Ishikawa (cell line): ENCODE results near the gene SERBP1.

Source experiments
- CEBPB ChIP-seq: IDR thresholded peaks from 2 replicates; pipeline ENCODE4 v1.6.1; 2012
- CREB1 ChIP-seq: IDR thresholded peaks from 2 replicates; pipeline ENCODE4 v1.6.1; 2012; ENCODE audit warnings: low read depth
- EGR1 ChIP-seq: IDR thresholded peaks from 2 replicates; pipeline ENCODE4 v1.6.1; 2012
- EP300 ChIP-seq: IDR thresholded peaks from 2 replicates; pipeline ENCODE4 v1.6.1; 2012; ENCODE audit warnings: borderline replicate concordance
- FOXM1 ChIP-seq: IDR thresholded peaks from 2 replicates; pipeline ENCODE4 v1.6.1; 2012; ENCODE audit warnings: low read depth, borderline replicate concordance
- MAX ChIP-seq: IDR thresholded peaks from 2 replicates; pipeline ENCODE4 v1.6.1; 2012
- NFIC ChIP-seq: IDR thresholded peaks from 2 replicates; pipeline ENCODE4 v1.6.1; 2012
- RAD21 ChIP-seq: IDR thresholded peaks from 2 replicates; pipeline ENCODE4 v1.6.1; 2012; ENCODE audit warnings: low read depth
- REST ChIP-seq: IDR thresholded peaks from 2 replicates; pipeline ENCODE4 v1.6.1; 2012; ENCODE audit warnings: low read depth, mild to moderate bottlenecking
- TAF1 ChIP-seq: IDR thresholded peaks from 2 replicates; pipeline ENCODE4 v1.6.1; 2012; ENCODE audit warnings: low read depth, mild to moderate bottlenecking
- TCF12 ChIP-seq: IDR thresholded peaks from 2 replicates; pipeline ENCODE4 v1.6.1; 2012; ENCODE audit warnings: low read depth
- TEAD4 ChIP-seq: IDR thresholded peaks from 2 replicates; pipeline ENCODE4 v1.6.1; 2012
- USF1 ChIP-seq: IDR thresholded peaks from 2 replicates; pipeline ENCODE4 v1.6.1; 2012
- YY1 ChIP-seq: IDR thresholded peaks from 2 replicates; pipeline ENCODE4 v1.6.1; 2012; ENCODE audit warnings: low read depth
- ZBTB7A ChIP-seq: IDR thresholded peaks from 2 replicates; pipeline ENCODE4 v1.6.1; 2012; ENCODE audit warnings: low read depth

SERBP1 gene

GRCh38 chr1:67407498-67407897 is 22.7 kb downstream of the SERBP1 start:
- TF ChIP-seq TAF1 (no peak), USF1 (no peak), CREB1 (no peak), EGR1 (no peak), TEAD4 (no peak), NFIC (no peak), YY1 (no peak), FOXM1 (no peak), EP300 (no peak), CEBPB (no peak), RAD21 (no peak), REST (no peak), TCF12 (no peak), MAX (no peak), ZBTB7A (no peak)

- TF ChIP-seq REST = no peak
- TF ChIP-seq TCF12 = no peak
- no peak for TF ChIP-seq NFIC
- TF ChIP-seq EGR1 = no peak
- TF ChIP-seq CREB1 = no peak
- TF ChIP-seq USF1 = no peak
Measured at GRCh38 chr1:67405473-67406245, 24.5 kb downstream of the SERBP1 start.

- no peak for TF ChIP-seq CEBPB
- TF ChIP-seq YY1 = no peak
- TF ChIP-seq REST = no peak
- TF ChIP-seq TEAD4 = no peak
- TF ChIP-seq NFIC = no peak
- TF ChIP-seq RAD21 = no peak
- TF ChIP-seq TAF1 = no peak
Measured at GRCh38 chr1:67404212-67404620, 26.0 kb downstream of the SERBP1 start.

GRCh38 chr1:67401443-67401842 is 28.8 kb downstream of the SERBP1 start:
- TF ChIP-seq RAD21 = no peak
- TF ChIP-seq CREB1 = no peak
- TF ChIP-seq ZBTB7A = no peak
- TF ChIP-seq TCF12 = no peak
- no peak for TF ChIP-seq EP300
- TF ChIP-seq REST = no peak
- no peak for TF ChIP-seq CEBPB
- TF ChIP-seq NFIC = no peak
- no peak for TF ChIP-seq TAF1
